ENCODE results near the gene ZNF701. TPM values are rescaled to one million over a fixed set of nuclear protein-coding genes. Genes with fewer than 3 reads are reported as not detected.
"Not testable (repeated sequence)": the region's sequence is repeated elsewhere in the genome, so short reads cannot be mapped to it uniquely, and the experiment has no call there.

ZNF701 gene
- total and polyA plus RNA-seq, 4 donors: 5.8 to 28.9 (median 12.1) TPM

- Histone ChIP-seq H3K27me3 (ENCODE audit: control insufficient read depth in 3 of 3, insufficient read depth in 3 of 3, low read length in 2 of 3) (no peaks in the 10 kb centered on the region), H3K9me3 (ENCODE audit: control insufficient read depth in 4 of 4, insufficient read depth in 3 of 4, low read length in 3 of 4) (peaks cover 0 to 3% (median 0%) of the 10 kb centered on the region in 4 donors), H3K36me3 (ENCODE audit: control insufficient read depth in 4 of 4, insufficient read depth in 4 of 4, low read length in 4 of 4) (peaks cover 2 to 9% (median 5%) of the 10 kb centered on the region in 4 donors), H3K4me1 (ENCODE audit: control insufficient read depth in 5 of 5, insufficient read depth in 5 of 5, low read length in 5 of 5) (peaks cover 0 to 8% (median 6%) of the 10 kb centered on the region in 5 donors), H3K27ac (ENCODE audit: low read depth in 1 of 2, low read length in 1 of 2) (no peak overlapping the region), H3K9ac (ENCODE audit: insufficient read depth in 1 of 2, low read length in 2 of 2) (no peak overlapping the region), H3K4me3 (no peak overlapping the region)
- peak; percentile 28 to 64 (median 46) for DNase-seq
- no peak for TF ChIP-seq CTCF (IDR thresholded peaks at IDR 0.05; ENCODE audit: control extremely low read depth, extremely low read depth)
- no peak for ATAC-seq (ENCODE audit: insufficient read depth, low FRiP score)
- 72 to 85% methylated on average over 3 of the region's 3 CpGs for WGBS, 2 donors
Observed at GRCh38 chr19:52599241-52599640, 29.2 kb downstream of the ZNF701 start.

- H3K27me3 ChIP-seq (ENCODE audit: control insufficient read depth in 3 of 3, insufficient read depth in 3 of 3, low read length in 2 of 3): no peaks in the 10 kb centered on the region
- peak overlapping the region in 1 of 2 donors; percentile 71 for H3K27ac ChIP-seq (ENCODE audit: low read depth in 1 of 2, low read length in 1 of 2)
- peak overlapping the region in 1 of 2 donors; percentile 49 for H3K9ac ChIP-seq (ENCODE audit: insufficient read depth in 1 of 2, low read length in 2 of 2)
Observed at GRCh38 chr19:52600639-52601024, 30.5 kb downstream of the ZNF701 start.

GRCh38 chr19:52601025-52601973 lies 31.2 kb downstream of the ZNF701 start:
- DNase-seq (peak; percentile 92 to 94 (median 93)), ATAC-seq (ENCODE audit: insufficient read depth, low FRiP score) (peak; percentile 97)
- Histone ChIP-seq H3K4me3 (peak overlapping the region; percentile 71), H3K4me1 (ENCODE audit: control insufficient read depth in 5 of 5, insufficient read depth in 5 of 5, low read length in 5 of 5) (peaks cover 0 to 8% (median 6%) of the 10 kb centered on the region in 5 donors), H3K9ac (ENCODE audit: insufficient read depth in 1 of 2, low read length in 2 of 2) (peak overlapping the region; percentile 46 to 79), H3K9me3 (ENCODE audit: control insufficient read depth in 4 of 4, insufficient read depth in 3 of 4, low read length in 3 of 4) (peaks cover 0 to 8% (median 0%) of the 10 kb centered on the region in 4 donors), H3K27me3 (ENCODE audit: control insufficient read depth in 3 of 3, insufficient read depth in 3 of 3, low read length in 2 of 3) (no peaks in the 10 kb centered on the region), H3K36me3 (ENCODE audit: control insufficient read depth in 4 of 4, insufficient read depth in 4 of 4, low read length in 4 of 4) (peaks cover 0 to 3% (median 3%) of the 10 kb centered on the region in 4 donors), H3K27ac (ENCODE audit: low read depth in 1 of 2, low read length in 1 of 2) (peak overlapping the region in 1 of 2 donors; percentile 83)
- WGBS, 2 donors: 0 to 1% methylated on average over 62 of the region's 62 CpGs
- peak; percentile 2 for TF ChIP-seq CTCF (IDR thresholded peaks at IDR 0.05; ENCODE audit: control extremely low read depth, extremely low read depth)

More at GRCh38 chr19:52600639-52601024, 30.5 kb downstream of the ZNF701 start:
- 1 to 4% methylated on average over 14 to 15 of the region's 15 CpGs for WGBS, 2 donors
- peak overlapping the region; percentile 71 for H3K4me3 ChIP-seq
- peaks cover 0 to 8% (median 0%) of the 10 kb centered on the region in 4 donors for H3K9me3 ChIP-seq (ENCODE audit: control insufficient read depth in 4 of 4, insufficient read depth in 3 of 4, low read length in 3 of 4)
- ATAC-seq (ENCODE audit: insufficient read depth, low FRiP score) (peak; percentile 8), DNase-seq (no peak)
- no peak for TF ChIP-seq CTCF (IDR thresholded peaks at IDR 0.05; ENCODE audit: control extremely low read depth, extremely low read depth)
- H3K36me3 ChIP-seq (ENCODE audit: control insufficient read depth in 4 of 4, insufficient read depth in 4 of 4, low read length in 4 of 4): peaks cover 0 to 7% (median 5%) of the 10 kb centered on the region in 4 donors
- peaks cover 0 to 8% (median 6%) of the 10 kb centered on the region in 5 donors for H3K4me1 ChIP-seq (ENCODE audit: control insufficient read depth in 5 of 5, insufficient read depth in 5 of 5, low read length in 5 of 5)

- H3K27ac ChIP-seq (ENCODE audit: low read depth in 1 of 2, low read length in 1 of 2): peak overlapping the region in 1 of 2 donors; percentile 83
- ATAC-seq (ENCODE audit: insufficient read depth, low FRiP score): not testable (repeated sequence)
- peak in 2 of 3 donors; percentile 18 to 38 for DNase-seq
Observed at GRCh38 chr19:52601974-52602366, 31.9 kb downstream of the ZNF701 start.

More at GRCh38 chr19:52601974-52602366, 31.9 kb downstream of the ZNF701 start:
- H3K9me3 ChIP-seq (ENCODE audit: control insufficient read depth in 4 of 4, insufficient read depth in 3 of 4, low read length in 3 of 4); H3K4me1 ChIP-seq (ENCODE audit: control insufficient read depth in 5 of 5, insufficient read depth in 5 of 5, low read length in 5 of 5); H3K36me3 ChIP-seq (ENCODE audit: control insufficient read depth in 4 of 4, insufficient read depth in 4 of 4, low read length in 4 of 4); H3K27me3 ChIP-seq (ENCODE audit: control insufficient read depth in 3 of 3, insufficient read depth in 3 of 3, low read length in 2 of 3): not testable (repeated sequence)
- WGBS, 2 donors: 55 to 62% methylated on average over 3 of the region's 3 CpGs
- peak overlapping the region; percentile 71 for H3K4me3 ChIP-seq
- peak overlapping the region; percentile 23 to 46 for H3K9ac ChIP-seq (ENCODE audit: insufficient read depth in 1 of 2, low read length in 2 of 2)

Measured in lung (tissue), 12 donors.